Gastroesophageal sphincter (tissue), 3 donors: ENCODE results near the gene RAET1G.

Source experiments
- EP300 ChIP-seq: sonication (generic); formaldehyde crosslinking; IDR thresholded peaks from one replicate; pipeline ENCODE4 v1.6.1; 2017; ENCODE audit warnings: antibody characterized with exemption, mild to moderate bottlenecking
- POLR2A ChIP-seq, 2 donors: fragments of 450-650 bp; IDR thresholded peaks; one replicate each; pipeline ENCODE4 v1.6.1; 2017; ENCODE audit warnings: antibody characterized with exemption in 2 of 2, mild to moderate bottlenecking in 2 of 2, moderate library complexity in 1 of 2
- TF ChIP-seq, protein P1 (sequence below), 4 experiments: fragments of 200-600 bp in 2 of 4; fragments of 450-650 bp in 2 of 4; sonication (generic) in 1 of 4; IDR thresholded peaks; one replicate each; pipeline ENCODE4 v1.5.1; 2017 to 2019; ENCODE audit warnings: antibody characterized with exemption in 4 of 4, mild to moderate bottlenecking in 2 of 4, moderate library complexity in 2 of 4

DNA sequence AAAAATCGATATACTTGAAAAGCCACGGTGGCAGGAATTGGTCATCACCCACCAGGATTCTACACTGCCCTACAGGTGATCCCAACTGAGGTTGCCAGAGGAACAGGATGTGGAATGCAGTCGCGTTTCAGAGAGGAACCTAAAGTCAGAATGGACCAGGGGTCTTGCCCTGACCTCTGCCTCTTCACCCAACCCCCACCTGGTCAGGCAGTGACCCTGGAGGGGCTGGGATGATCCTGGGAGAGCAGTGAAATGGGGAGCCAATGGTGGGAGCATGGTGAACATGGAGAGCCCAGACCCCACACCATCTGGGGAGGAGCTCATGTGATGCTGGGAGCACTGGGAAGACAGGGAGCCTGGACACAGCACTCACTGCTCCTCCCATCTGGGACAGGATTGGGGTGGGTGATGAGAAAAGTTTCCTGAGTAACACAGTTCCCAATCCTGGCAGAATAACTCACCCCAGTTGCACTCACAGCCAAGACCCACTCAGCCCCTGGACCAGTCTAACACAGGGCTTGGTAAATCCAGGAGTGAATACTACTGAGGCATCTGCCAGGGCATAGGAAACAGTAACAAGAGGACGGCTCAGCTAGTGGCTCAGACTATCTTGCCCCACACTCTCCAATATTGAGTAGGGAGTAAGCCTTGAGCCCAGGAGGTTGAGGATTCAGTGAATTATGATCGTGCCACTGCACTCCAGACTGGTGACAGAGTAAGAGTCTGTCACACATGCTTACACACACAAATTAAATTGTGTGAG lies 17.2 kb upstream of the RAET1G start:
- TF ChIP-seq, protein P1, sequence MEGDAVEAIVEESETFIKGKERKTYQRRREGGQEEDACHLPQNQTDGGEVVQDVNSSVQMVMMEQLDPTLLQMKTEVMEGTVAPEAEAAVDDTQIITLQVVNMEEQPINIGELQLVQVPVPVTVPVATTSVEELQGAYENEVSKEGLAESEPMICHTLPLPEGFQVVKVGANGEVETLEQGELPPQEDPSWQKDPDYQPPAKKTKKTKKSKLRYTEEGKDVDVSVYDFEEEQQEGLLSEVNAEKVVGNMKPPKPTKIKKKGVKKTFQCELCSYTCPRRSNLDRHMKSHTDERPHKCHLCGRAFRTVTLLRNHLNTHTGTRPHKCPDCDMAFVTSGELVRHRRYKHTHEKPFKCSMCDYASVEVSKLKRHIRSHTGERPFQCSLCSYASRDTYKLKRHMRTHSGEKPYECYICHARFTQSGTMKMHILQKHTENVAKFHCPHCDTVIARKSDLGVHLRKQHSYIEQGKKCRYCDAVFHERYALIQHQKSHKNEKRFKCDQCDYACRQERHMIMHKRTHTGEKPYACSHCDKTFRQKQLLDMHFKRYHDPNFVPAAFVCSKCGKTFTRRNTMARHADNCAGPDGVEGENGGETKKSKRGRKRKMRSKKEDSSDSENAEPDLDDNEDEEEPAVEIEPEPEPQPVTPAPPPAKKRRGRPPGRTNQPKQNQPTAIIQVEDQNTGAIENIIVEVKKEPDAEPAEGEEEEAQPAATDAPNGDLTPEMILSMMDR (IDR thresholded peaks at IDR 0.05) = no peak
- TF ChIP-seq POLR2A (IDR thresholded peaks at IDR 0.05) = no peak
- no peak for TF ChIP-seq EP300
